GM12874 (cell line): ENCODE data around the gene FIGN.

ENCODE experiments used
- CTCF ChIP-seq: IDR thresholded peaks from 2 replicates; pipeline ENCODE4 v1.5.1; 2011; ENCODE audit warnings: low read depth, mild to moderate bottlenecking, control low read depth, low read length, moderate library complexity; ENCODE audit not compliant: insufficient read depth

FIGN gene

GRCh38 chr2:163637871-163638270 is 97.9 kb downstream of the FIGN start:
- no peak for TF ChIP-seq CTCF

GRCh38 chr2:163633291-163633690 is 102.5 kb downstream of the FIGN start:
- TF ChIP-seq CTCF = no peak

GRCh38 chr2:163630836-163631235 is 105.0 kb downstream of the FIGN start:
- no peak for TF ChIP-seq CTCF

- no peak for TF ChIP-seq CTCF
Observed at GRCh38 chr2:163626639-163627109, 109.1 kb downstream of the FIGN start.

GRCh38 chr2:163626208-163626607 is 109.6 kb downstream of the FIGN start:
- no peak for TF ChIP-seq CTCF

GRCh38 chr2:163625632-163626031 is 110.2 kb downstream of the FIGN start:
- TF ChIP-seq CTCF = no peak

- no peak for TF ChIP-seq CTCF
Observed at GRCh38 chr2:163621445-163622004, 114.3 kb downstream of the FIGN start.
